ENCODE data around the gene FBXL20. TPM values are rescaled to one million over a fixed set of nuclear protein-coding genes. Genes with fewer than 3 reads are reported as not detected.
A peak's percentile ranks its signal among the peaks of the same experiment; 100 is the strongest.

The FBXL20 gene
- total RNA-seq, 1 donor from 2014 or later, result 27.1 TPM

DNA sequence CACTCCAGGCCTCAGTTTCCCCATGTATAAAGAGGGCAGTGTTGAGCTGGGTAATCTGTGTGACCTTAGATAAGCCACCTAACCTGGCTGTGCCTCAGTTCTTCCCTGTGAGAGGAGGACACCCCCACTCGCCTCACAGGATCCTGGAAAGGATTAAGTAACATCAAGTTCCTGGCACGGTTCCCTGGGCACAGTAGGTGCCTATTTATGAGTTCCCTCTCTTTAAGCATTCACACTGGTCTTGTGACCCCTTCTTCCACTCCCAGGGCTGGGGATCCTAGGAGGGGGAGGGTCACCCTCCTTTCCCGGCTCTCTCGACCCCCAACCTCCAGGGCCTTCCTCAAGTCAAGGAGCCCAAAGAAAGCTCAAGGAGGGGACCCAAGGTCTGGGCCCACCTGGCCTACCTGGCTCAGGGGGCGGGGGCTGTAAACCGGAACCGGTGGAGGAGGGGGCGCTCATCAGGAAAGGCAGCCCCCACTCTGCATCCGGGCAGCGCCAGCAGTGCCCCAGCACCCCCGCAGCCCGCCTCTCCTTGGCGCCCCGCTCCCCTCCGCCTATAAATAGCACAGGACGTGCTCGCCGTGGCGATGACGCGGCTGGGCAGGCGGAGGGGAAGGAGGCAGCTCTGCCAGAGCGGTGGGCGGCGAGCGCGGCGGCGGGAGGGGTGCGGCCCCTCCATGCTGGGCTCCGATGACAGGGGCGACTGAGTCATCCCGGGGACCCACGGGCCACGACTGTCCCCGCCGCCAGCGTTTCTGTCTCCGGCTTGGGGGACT is 191.9 kb downstream of the FBXL20 start:
- Histone ChIP-seq H3K4me3 (peak overlapping the region; percentile 32 to 68), H3K36me3 (peaks cover 8% of the 10 kb centered on the region in 2 donors), H3K4me1 (peaks cover 16 to 30% of the 10 kb centered on the region in 2 donors), H3K27me3 (no peaks in the 10 kb centered on the region), H3K9me3 (no peaks in the 10 kb centered on the region), H3K27ac (peak overlapping the region; percentile 82 to 94)
- TF ChIP-seq, protein P1, sequence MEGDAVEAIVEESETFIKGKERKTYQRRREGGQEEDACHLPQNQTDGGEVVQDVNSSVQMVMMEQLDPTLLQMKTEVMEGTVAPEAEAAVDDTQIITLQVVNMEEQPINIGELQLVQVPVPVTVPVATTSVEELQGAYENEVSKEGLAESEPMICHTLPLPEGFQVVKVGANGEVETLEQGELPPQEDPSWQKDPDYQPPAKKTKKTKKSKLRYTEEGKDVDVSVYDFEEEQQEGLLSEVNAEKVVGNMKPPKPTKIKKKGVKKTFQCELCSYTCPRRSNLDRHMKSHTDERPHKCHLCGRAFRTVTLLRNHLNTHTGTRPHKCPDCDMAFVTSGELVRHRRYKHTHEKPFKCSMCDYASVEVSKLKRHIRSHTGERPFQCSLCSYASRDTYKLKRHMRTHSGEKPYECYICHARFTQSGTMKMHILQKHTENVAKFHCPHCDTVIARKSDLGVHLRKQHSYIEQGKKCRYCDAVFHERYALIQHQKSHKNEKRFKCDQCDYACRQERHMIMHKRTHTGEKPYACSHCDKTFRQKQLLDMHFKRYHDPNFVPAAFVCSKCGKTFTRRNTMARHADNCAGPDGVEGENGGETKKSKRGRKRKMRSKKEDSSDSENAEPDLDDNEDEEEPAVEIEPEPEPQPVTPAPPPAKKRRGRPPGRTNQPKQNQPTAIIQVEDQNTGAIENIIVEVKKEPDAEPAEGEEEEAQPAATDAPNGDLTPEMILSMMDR (IDR thresholded peaks at IDR 0.05), result no peak
- DNase-seq (ENCODE audit: low spot score in 2 of 2), result peak; percentile 79 to 94
- intact Hi-C loops (cut with DNase I), result loop anchor here (1.0 to 2.0 kb wide), 2 partner anchors 9 to 15 kb away; partner anchors contain the start of genes RPL19 and STAC2

GRCh38 chr17:39208893-39209292 is 192.5 kb downstream of the FBXL20 start:
- no peaks in the 10 kb centered on the region for H3K27me3 ChIP-seq
- intact Hi-C loops (cut with DNase I), result loop anchor here (1.0 to 2.0 kb wide), 2 partner anchors 9 to 16 kb away; partner anchors contain the start of genes RPL19 and STAC2
- H3K36me3 ChIP-seq, result peaks cover 14% of the 10 kb centered on the region in 2 donors
- H3K27ac ChIP-seq, result peak overlapping the region; percentile 82 to 94
- no peak for DNase-seq (ENCODE audit: low spot score in 2 of 2)
- peaks cover 16 to 30% of the 10 kb centered on the region in 2 donors for H3K4me1 ChIP-seq
- H3K9me3 ChIP-seq, result no peaks in the 10 kb centered on the region
- H3K4me3 ChIP-seq, result peak overlapping the region in 1 of 2 donors; percentile 68
- TF ChIP-seq, protein P1 (IDR thresholded peaks at IDR 0.05), result no peak

DNA sequence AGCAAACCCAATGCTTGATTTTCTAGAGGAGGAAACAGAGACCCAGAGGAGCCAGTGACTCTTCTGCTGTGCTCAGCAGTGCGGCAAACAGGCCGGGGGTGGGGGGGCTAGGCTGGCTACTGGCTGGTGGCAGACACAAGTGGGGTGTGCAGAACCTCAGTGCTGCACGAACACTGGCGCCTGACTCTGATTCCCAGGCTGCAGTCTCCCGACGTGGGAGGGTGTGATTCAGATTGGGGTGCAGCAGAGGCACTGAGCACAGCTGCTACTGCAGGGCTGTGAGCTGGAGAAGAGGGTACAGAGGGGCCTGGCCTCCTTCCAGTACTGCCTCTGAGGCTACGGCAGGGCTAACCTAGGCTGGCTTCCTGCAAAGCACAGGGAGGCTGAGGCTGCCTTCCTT is 193.3 kb downstream of the FBXL20 start:
- DNase-seq (ENCODE audit: low spot score in 2 of 2), result no peak
- TF ChIP-seq, protein P1 (IDR thresholded peaks at IDR 0.05), result no peak
- Histone ChIP-seq H3K9me3 (no peaks in the 10 kb centered on the region), H3K36me3 (peaks cover 21 to 22% of the 10 kb centered on the region in 2 donors), H3K27me3 (no peaks in the 10 kb centered on the region), H3K4me1 (peaks cover 16 to 30% of the 10 kb centered on the region in 2 donors), H3K27ac (peak overlapping the region in 1 of 2 donors; percentile 94), H3K4me3 (no peak overlapping the region)
- intact Hi-C loops (cut with DNase I), result loop anchor here (2.0 kb wide), 1 partner anchor 17 kb away; the partner anchor contains the start of gene STAC2

DNA sequence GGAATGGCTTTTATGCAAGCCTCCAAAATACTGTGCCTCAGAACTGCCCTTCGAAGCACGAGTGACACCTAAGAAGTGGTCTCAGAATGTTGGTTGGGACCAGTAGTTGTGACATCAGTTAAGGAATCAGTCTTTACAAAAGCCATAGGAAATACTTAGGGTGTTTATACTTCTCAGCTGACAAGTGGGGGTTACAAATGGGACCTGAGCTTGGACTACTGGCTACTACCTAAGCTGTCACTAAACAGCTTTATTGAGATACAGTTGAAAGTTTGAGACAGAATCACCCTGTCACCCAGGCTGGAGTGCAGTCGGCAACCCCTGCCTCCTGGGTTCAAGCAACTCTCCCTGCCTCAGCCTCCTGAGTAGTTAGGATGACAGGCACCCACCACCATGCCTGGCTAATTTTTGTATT is 196.3 kb downstream of the FBXL20 start:
- no peak for DNase-seq (ENCODE audit: low spot score in 2 of 2)
- no peaks in the 10 kb centered on the region for H3K27me3 ChIP-seq
- peaks cover 40 to 44% of the 10 kb centered on the region in 2 donors for H3K36me3 ChIP-seq
- no peaks in the 10 kb centered on the region for H3K9me3 ChIP-seq
- H3K4me3 ChIP-seq, result no peak overlapping the region
- intact Hi-C loops (cut with DNase I), result no loop called here
- H3K4me1 ChIP-seq, result peaks cover 26 to 38% of the 10 kb centered on the region in 2 donors
- TF ChIP-seq, protein P1 (IDR thresholded peaks at IDR 0.05), result no peak
- H3K27ac ChIP-seq, result no peak overlapping the region

DNA sequence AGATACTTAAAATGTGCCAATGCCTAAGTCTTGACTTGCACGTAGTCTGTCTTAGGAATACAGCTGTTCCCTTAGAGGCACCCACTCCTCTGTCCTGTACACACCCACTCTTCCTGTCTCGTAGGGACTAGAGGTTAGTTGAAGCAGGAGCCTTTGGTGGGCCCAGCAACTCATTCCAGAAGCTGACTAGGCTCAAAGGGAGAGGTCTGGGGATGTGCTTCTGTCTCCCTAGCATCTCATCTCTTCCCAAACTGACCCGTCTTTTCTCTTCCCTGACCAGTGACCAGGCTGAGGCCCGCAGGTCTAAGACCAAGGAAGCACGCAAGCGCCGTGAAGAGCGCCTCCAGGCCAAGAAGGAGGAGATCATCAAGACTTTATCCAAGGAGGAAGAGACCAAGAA is 197.2 kb downstream of the FBXL20 start:
- H3K9me3 ChIP-seq, result no peaks in the 10 kb centered on the region
- TF ChIP-seq, protein P1 (IDR thresholded peaks at IDR 0.05), result no peak
- no peak overlapping the region for H3K27ac ChIP-seq
- peaks cover 24 to 36% of the 10 kb centered on the region in 2 donors for H3K4me1 ChIP-seq
- no peaks in the 10 kb centered on the region for H3K27me3 ChIP-seq
- intact Hi-C loops (cut with DNase I), result no loop called here
- no peak overlapping the region for H3K4me3 ChIP-seq
- peaks cover 40 to 44% of the 10 kb centered on the region in 2 donors for H3K36me3 ChIP-seq
- DNase-seq (ENCODE audit: low spot score in 2 of 2), result no peak

Other genes starting within 250 kb of the FBXL20 start
- gene PLXDC1, start 250.0 kb downstream of the FBXL20 start, total RNA-seq, result 23.8 TPM
- not detected for gene ARL5C, start 235.5 kb downstream of the FBXL20 start, total RNA-seq
- gene CACNB1, start 204.0 kb downstream of the FBXL20 start, total RNA-seq, result 9.6 TPM
- 1,889 TPM for gene RPL19, start 201.3 kb downstream of the FBXL20 start, total RNA-seq
- gene STAC2, start 175.7 kb downstream of the FBXL20 start, total RNA-seq, result 7.9 TPM
- gene MED1, start 49.6 kb upstream of the FBXL20 start, total RNA-seq, result 11.8 TPM
- 25.2 TPM for gene CDK12, start 59.9 kb upstream of the FBXL20 start, total RNA-seq
- gene NEUROD2, start 206.3 kb upstream of the FBXL20 start, total RNA-seq, result not detected
- 2.4 TPM for gene PPP1R1B, start 225.3 kb upstream of the FBXL20 start, total RNA-seq
- gene STARD3, start 235.5 kb upstream of the FBXL20 start, total RNA-seq, result 87.6 TPM